ENCODE measurements around the gene GAS6.

The GAS6 gene

DNA sequence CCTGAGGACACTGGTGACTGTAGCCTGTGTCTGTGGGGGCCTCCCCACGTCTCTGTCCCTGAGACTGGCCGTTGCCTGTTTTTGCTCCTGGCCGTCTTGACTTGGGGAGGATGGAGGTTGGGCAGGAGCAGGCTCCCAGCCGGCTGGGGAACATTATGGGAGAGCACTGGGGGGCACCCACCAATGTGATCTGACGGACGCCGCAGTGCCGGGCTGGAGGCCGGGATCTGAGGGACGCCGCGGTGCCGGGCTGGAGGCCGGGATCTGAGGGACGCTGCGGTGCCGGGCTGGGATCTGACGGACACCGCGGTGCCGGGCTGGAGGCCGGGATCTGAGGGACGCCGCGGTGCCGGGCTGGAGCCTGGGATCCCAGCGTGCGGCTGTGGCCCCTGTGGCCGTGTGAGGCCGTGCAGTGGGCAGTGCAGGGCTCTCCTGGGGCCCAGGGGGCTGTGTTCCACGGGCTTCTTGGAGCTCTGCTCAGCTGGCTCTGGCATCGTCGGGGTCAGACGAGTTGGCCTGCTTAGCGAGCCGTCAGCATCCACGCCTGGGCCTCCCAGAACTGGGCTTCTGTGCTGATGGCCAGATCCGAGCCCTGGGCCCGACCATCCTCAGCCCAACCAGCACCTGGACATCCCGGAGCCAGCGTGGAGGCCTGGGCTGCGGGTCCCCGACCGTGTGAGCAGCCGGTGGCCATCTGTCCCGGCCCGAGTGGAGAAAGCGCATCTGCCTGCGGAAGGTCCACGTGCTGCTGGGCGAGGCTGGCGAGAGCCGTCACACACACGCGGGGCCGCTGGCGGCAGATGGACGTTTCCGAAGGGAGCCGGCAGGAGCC, 45.8 kb downstream of the GAS6 start:
- DNase-seq = no peak

GRCh38 chr13:113816946-113817859, 46.7 kb downstream of the GAS6 start:
- DNase-seq = peak; percentile 83

GRCh38 chr13:113816254-113816929, 47.5 kb downstream of the GAS6 start:
- DNase-seq = no peak

- DNase-seq = peak; percentile 63
Observed at GRCh38 chr13:113815151-113816058, 48.5 kb downstream of the GAS6 start.

DNA sequence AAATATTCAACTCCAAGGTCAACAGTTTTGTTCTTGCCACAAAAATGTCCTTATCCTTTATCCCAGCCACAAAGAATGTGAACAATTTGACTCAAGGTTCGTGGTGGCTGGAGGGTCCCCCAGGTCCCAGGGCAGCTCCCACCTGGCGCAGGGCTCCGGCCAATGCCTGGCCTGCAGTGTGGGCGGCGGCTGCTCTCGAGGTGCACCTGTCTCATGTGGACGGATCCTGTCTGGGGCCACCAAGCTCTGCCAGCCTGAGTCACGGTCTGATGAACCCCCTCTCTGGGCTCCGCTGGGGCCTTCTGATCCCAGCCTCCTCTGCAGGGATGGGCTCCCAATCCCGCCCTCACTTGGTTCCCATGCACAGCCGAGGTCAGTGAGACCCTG, 49.4 kb downstream of the GAS6 start:
- no peak for DNase-seq

DNA sequence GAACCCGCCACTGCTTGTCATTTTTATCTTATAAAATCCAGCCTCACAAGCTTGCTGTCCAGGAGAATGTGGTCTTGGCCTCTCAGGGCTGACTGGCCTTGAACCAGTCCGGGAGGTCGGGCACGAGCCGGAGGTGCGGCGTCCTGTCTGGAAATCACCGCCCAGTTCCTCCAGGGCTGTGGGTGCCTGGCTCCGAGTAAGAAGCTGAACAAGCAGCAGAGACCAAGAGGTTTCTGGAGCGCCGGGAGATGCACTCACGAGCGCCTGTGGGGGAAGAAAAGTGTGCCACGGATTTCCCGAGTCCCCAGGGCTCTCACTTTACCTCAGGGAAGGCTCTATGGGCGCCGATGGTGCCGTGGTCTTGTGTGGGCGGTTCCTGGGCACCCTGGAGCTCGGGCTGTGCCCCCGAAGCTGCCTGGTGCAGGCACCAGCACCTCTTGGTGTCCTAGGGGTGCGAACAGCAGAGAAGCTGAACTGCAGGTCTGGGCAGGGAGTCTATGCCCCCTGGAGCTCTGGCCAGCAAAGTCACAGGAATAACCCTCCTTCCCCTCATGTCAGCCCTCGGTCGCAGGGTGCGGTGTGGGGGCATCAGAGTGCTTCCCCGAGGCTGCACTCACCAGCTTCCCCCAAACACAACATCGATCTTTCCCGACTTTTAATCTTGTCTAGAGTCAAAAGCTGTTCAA, 50.0 kb downstream of the GAS6 start:
- DNase-seq = no peak

GRCh38 chr13:113813070-113813748, 50.7 kb downstream of the GAS6 start:
- DNase-seq = no peak

- no peak for DNase-seq
Observed at GRCh38 chr13:113812178-113813040, 51.5 kb downstream of the GAS6 start.

- no peak for DNase-seq
Observed at GRCh38 chr13:113811081-113811928, 52.6 kb downstream of the GAS6 start.

- DNase-seq = no peak
Observed at GRCh38 chr13:113810640-113811039, 53.2 kb downstream of the GAS6 start.

DNA sequence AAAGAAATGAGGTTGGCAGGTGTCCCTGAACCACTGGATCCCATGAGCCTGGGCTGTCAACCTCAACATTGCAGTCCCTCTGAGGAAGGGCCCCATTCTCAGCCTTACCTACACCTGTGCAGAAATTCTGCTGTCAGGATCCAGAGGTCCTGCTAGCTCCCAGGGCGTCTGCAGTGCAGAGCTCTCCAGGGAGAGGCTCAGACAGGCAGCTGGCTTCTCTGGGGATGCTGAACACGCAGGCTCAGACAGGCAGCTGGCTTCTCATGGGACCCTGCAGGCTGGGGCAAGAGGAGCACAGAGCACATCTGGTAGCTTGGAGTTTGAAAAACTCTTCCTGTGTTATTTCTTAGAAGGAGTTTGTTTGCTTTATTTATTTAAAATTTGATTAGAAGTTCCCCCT, 53.9 kb downstream of the GAS6 start:
- no peak for DNase-seq

DNA sequence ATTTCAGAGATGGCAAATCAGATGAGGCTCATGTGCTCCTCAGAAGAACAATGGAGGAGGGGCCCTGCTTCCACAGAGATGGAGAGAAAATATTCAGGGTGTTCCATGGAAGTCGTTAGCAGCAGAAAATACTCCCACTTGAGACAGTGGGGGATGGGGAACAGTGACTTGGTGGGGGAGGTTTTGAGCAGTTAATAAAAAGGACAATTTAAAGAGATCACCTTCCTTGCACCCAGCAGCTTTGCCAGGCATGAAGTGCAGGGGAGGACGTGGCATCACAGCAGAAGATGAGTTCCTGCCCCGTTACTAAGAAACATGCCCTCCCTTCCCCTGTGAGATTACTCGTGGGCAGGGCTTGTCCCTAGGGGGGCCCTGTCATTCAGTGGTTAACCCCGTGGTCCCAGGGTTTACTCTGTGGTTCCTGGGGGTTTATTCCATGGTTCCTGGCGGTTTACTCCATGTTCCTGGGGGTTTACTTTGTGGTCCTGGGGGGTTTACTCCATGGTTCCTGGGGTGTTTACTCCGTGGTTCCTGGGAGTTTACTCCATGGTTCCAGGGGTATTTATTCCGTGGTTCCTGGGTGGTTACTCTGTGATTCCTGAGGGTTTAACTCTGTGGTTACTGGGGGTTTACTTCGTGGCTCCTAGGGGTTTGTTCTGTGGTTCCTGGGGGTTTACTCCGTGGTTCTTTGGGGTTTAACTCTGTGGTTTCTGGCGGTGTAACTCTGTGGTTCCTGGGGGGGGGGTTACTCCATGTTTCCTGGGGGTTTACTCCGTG, 55.6 kb downstream of the GAS6 start:
- no peak for DNase-seq

DNA sequence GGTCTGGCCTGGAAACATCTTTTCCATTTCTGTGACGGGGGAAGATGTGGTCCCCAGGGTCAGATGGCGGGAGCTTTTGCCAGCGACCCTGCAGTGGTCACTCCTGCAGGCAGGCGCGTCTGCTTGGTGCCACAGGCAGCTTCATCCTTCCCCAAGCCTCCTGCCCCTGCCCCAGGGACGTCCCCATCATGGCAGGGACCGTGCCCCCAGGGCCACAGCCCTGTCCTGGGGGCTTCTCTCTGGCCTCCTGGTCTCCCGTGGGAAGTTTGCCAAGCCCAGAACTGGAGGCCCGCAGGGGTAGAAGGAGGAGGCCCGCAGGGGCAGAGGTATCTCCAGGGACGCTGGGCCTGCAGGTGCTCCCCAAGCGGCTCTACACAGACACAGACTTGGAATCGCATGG, 57.4 kb downstream of the GAS6 start:
- no peak for DNase-seq

- no peak for DNase-seq
Observed at GRCh38 chr13:113806104-113806471, 57.8 kb downstream of the GAS6 start.

DNA sequence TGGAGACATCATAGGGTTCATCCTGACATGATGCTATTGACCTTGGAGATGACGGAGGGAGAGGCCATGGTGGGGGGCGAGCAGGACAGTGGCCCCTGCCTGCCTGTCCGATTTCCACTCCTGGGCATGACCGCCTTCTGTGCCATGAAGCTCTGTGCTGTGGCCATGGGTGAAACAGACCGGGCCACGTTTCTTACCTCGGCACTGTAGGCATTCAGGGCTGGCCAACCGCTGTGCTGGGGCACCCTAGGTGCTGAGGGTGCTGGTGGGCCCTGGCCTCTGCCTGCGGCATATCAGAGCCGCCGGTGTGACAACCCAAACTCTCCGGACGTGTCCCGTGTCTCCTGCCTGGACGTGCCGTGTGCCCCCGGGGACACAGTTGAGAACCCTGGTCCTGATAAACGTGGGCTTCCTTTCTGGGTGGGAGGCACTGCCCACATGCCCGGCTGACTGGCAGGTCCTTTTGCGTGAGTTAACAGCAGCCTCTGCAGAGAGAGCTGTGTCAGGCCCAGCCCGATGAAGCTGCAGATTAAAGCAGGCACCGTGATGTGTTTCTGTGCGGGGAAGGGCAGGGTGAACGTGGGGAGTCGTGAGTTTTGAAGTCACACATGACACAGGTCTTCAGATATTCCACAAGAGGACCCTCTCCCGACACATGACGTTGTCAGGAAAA, 58.3 kb downstream of the GAS6 start:
- DNase-seq = no peak

DNA sequence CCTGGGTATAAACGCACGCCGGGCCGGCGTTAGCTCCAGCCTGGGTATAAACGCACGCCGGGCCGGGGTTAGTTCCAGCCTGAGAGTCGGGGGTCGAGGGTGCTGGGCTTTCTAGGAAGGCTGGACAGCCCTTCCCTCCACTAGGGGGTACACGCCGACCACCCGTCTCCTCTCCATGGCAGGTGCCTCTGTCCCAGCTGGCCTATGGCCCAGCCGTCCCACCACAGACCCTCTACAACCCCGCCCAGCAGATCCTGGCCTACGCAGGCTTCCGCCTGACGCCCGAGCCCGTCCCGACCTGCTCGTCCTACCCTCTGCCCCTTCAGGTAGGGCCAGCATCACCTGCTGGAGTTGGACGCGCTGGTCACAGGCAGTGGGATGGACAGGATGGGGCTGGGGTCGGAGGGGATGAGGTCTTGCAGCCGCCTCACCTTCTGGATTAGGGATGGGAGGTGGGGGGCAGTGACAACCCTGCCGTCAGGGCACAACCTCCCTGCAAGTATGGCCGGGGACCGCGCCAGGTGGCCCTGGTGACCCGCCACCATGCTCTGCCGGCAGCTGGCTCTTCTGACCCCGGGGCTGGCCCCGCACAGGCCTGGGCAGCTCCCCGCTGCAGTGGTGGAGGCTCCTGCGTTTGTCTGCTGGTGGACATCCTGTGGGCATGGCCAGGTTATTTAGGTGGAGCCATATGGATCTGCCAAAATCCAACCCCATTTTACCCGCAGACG, 59.0 kb downstream of the GAS6 start:
- DNase-seq = no peak
